ENCODE data around the gene TMEM273. TPM values are rescaled to one million over a fixed set of nuclear protein-coding genes. Genes with fewer than 3 reads are reported as not detected.

The TMEM273 gene
- total RNA-seq, 1 experiment from 2014 or later: not detected

DNA sequence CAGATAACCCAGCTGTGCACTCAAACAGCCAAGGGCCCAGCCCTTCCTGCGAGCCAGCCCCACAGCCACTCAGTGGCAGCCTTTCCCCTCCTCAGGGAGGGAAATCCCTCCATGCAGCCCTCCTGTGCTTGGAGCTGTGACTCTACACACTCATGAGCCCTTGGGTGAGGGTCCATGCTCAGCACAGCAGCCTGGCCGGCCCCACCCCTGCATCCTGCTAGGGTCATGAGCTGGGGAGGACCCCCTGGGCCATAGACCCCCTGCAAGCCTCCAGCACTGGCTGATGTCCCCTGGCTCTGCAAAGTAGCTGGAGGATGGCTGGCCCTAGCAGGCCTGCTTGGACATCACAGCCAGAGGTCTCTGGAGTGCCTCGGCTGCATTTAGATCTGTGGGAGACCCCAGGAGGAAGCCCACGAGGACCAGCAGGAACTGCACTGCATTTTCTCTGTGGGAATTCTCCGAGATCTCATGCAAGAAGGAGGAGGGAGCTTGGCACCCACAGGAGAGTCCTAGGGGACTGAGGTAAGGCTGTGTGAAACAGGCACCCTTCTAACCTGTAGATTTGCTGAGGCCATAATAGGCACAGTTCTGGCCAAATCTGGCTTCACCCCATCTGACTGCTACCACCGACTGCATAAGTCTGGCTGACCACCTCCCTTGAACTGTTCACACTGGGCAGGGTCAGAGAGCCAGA, 17.4 kb downstream of the TMEM273 start:
- in situ Hi-C loops (cut with HindIII; ENCODE audit: low pct_unique_long_range_greater_than_20kb, low sequenced_read_pairs): no loop called here

DNA sequence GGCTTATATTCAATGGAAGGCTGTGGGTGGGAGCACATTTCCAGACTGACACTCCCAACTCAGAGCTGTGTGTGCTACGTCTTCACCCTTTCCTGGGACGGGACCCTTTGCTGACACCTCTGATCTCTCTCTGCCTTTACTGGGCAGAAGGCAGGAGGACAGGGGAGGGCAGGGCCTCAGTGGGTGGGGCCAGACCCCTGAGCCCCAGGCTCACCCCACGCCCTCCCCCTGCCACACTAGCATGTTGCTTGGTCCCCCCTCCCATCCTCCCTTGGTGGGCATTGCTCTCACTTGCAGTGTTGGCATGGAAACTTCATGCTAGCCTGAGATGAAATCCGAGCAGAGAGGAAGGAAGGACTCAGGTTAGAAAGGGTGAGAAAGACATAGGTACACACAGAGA, 18.4 kb downstream of the TMEM273 start:
- no peak for DNase-seq (ENCODE audit: low read depth, low spot score)
- in situ Hi-C loops (cut with HindIII; ENCODE audit: low pct_unique_long_range_greater_than_20kb, low sequenced_read_pairs): no loop called here

More for the DNA sequence above, 17.4 kb downstream of the TMEM273 start:
- DNase-seq (ENCODE audit: low read depth, low spot score): no peak

DNA sequence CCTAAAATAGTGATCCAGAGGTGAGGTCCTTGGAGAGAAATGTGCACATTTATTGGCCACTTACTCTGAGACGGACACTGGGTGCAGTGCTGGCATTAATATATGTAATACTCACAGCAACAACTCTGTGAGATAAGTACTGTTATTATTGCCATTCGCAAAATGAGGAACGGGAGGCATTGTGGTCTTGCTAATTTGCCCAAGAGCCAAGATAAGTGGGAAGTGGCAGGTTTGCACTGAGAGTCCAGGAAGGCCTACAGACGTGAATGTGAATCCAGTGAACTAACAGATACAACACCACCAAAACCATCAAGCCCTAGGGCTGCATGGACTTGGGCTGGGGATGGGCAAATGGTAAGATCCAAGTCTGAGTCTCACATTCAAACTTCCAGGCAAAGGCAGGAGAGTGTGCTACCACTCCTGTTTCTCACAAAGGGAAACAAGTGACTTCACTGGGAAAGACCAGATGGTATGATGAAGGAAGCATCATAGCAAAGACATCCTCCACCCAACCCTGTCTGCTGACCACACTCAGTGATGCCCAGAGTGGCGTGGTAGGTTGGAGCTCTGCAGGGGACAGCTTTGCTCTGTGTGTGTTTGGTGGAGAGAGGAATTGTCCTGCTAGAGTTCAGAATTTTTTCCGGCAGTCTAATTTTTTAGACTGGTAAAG, 19.2 kb downstream of the TMEM273 start:
- in situ Hi-C loops (cut with HindIII; ENCODE audit: low pct_unique_long_range_greater_than_20kb, low sequenced_read_pairs): no loop called here
- DNase-seq (ENCODE audit: low read depth, low spot score): no peak

DNA sequence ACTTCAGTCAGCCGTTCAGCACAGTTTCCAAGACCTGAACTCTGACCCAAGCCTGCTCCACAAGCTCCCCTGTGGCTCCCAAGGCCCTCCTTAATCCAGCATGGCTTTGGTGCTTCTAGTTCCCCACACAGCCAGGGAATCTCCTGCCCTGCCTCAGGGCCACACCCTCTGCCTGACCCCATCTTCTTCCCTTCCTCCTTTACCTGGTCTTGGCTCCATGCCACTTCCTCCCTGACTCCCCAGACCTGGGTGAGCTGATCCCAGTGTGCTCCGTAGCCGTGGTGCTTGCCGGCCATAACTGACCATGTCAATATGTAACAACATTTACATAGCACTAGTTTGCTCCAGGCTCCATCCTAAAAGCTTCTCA, 20.0 kb downstream of the TMEM273 start:
- in situ Hi-C loops (cut with HindIII; ENCODE audit: low pct_unique_long_range_greater_than_20kb, low sequenced_read_pairs): no loop called here
- DNase-seq (ENCODE audit: low read depth, low spot score): no peak

DNA sequence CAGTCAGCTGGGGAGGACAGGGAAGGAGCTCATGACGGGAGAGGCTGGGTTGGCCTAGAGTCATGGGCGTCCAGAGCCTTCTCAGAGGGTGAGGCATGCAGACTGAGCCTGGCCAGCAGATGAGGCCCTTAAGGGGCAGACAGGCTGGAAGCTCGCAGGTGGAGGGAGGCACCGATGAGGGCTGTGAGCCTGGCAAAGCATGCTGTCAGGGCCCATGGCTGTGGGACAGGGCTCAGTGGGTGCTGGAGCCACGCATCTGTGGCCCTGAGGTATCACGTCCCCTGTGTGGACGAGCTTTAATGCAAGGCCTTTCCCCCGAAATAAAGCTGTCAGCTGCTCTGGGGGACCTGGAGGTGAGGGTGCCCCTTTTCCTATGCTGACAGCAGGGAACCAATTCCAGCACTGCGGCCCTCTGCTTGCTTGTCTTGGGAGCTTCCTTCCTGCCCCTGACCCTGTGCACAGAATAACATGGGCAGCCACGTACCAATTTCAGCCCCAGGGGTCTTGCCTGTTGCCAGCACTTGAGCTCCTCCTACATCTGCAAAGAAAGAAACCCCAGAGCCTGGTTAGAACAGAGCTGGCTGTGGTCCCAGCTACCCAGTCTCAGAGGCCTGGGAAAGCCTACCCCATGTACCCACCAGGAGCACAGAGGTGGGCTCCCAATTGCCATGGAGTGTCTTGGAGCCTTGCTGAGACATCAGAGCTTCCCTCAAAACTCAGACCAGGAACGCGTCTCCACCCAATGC, 20.6 kb downstream of the TMEM273 start:
- in situ Hi-C loops (cut with HindIII; ENCODE audit: low pct_unique_long_range_greater_than_20kb, low sequenced_read_pairs): no loop called here
- no peak for DNase-seq (ENCODE audit: low read depth, low spot score)

DNA sequence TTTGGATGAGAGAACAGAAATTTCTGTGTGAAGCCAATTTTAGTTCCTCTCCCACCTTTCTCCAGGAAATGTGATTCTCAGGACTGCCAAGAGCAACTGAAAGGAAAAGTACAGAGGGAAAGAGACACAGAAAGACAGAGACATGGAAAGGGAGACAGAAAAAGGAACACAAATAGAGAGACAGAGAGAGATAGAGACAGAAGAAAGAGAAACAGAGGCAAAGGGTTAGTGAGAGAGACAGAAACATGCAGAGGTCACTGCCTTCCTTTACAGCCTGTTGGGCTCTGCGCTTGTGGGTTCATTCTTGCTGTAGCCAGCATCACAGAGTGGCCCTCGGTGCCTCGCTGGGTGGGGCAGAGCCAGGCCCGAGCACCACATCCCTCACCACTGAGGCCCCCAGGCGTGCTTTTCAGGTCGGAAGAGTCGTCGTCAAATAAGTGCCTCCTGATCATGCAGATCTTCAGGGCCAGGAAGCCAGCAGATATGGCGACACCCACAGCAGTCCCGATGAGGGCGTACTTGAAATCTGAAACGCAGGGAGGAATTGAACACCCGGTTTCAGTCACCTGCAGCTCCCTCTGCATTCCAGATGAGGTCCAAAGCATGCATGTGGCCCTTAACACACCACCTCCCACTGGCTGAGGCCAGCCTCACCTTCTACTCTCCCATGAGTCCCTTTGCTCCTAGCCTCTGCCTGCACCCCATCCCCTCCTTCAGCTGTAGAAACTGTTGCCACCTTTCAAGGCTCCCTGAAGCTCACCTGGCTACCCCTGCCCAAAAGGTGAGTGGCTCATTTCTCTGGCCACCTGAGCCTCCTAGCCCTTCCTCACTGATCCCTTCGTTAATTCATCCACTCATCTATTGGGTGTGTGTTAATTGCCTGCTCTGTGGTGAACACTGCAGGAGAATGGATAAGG, 21.4 kb downstream of the TMEM273 start:
- in situ Hi-C loops (cut with HindIII; ENCODE audit: low pct_unique_long_range_greater_than_20kb, low sequenced_read_pairs): no loop called here
- no peak for DNase-seq (ENCODE audit: low read depth, low spot score)

DNA sequence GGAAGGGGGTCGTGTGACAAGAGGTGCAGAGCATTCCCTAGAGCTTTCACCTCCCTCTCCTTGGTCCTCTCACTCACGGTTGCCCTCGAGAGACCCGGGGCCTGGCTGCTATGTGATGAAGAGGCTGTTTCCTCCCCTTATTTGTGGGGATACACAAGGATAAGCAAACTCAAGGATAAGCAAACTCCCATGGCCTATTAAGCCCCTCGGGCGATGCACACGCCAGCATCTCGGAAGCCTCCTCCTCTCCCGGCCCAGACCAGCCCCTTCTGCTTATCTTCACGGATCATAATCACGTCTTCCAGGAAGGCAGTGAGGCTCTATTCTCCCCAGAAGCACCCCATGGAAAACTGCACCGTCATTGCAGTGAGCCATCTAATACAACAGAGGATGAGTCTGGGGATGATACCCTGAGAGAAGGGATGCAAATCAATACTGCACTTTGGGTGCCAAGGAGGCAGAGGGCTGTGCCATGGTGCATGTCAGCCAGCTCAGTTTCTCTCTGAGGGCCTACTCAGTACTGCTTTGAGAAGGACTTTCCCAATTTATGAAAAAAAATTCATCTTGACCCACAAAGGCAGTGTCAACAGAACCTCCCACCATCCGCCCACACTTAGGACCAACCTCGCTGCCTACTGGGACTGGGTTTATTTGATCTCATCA, 22.2 kb downstream of the TMEM273 start:
- no peak for DNase-seq (ENCODE audit: low read depth, low spot score)
- in situ Hi-C loops (cut with HindIII; ENCODE audit: low pct_unique_long_range_greater_than_20kb, low sequenced_read_pairs): no loop called here

DNA sequence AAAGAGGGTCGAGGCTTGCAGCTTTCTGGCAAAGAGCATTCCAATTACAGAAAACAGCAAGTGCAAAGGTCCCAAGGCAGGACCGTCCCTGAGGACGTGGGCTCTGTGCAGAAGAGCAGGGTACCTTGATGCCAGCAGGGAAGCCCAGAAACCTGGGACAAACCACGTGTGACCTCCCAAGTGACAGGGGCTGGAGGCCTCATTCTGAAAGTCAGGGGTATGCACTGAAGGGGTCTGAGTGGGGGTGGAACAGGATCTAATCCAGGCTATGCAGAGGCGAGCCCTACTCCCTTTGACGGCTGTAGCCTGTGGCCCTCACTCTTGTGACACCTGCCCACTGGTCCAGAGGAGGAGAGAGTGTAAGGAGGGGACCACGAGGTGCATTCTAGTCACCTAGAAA, 22.9 kb downstream of the TMEM273 start:
- in situ Hi-C loops (cut with HindIII; ENCODE audit: low pct_unique_long_range_greater_than_20kb, low sequenced_read_pairs): no loop called here
- no peak for DNase-seq (ENCODE audit: low read depth, low spot score)

DNA sequence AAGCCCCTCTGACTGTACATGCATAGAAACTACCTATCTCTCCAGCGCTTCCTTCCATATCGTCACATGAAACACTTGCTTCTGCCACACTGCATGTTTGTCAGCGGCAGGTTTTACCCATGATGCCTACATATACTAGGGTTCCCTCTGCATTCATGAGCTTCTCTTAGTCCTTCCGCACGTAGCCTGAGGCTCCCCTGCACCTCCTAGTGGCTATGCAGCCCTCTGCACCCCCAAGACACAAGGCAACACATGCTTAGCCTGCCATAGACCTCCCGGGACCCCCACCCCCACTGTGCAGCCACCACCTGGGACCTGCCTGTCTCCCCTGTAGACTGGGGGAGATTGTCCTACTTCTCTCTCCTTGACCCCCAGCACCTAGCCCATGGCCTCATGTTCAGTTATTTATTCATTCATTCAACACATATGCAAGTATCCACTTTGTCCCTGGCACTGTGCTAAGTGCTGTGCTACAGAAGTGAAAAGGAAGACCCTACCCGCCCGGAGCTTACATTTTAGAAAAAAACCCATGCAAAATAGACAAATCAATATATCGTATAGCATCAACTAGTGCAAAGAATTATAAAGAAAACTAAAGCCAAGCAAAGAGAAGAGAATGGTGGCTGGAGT, 23.5 kb downstream of the TMEM273 start:
- in situ Hi-C loops (cut with HindIII; ENCODE audit: low pct_unique_long_range_greater_than_20kb, low sequenced_read_pairs): no loop called here
- peak; percentile 54 for DNase-seq (ENCODE audit: low read depth, low spot score)

DNA sequence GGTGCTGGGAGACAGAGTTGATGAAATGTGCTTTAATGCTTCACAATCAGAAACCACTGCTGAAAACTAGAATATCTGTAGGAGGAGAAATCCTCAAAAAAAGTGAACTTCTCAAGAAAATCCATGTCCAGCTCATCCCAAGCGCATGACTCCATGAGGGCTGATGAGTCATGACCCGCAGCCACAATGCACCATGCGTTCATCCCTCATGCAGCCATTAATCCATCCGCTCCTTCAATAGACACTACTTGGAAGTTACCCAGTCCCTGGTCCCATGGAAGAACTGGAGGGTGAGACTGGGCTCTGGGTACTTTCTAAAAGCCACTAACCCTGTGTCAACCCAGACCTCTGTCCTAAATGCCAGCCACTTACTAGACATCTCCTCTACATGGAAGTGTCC, 24.4 kb downstream of the TMEM273 start:
- in situ Hi-C loops (cut with HindIII; ENCODE audit: low pct_unique_long_range_greater_than_20kb, low sequenced_read_pairs): no loop called here
- DNase-seq (ENCODE audit: low read depth, low spot score): no peak

DNA sequence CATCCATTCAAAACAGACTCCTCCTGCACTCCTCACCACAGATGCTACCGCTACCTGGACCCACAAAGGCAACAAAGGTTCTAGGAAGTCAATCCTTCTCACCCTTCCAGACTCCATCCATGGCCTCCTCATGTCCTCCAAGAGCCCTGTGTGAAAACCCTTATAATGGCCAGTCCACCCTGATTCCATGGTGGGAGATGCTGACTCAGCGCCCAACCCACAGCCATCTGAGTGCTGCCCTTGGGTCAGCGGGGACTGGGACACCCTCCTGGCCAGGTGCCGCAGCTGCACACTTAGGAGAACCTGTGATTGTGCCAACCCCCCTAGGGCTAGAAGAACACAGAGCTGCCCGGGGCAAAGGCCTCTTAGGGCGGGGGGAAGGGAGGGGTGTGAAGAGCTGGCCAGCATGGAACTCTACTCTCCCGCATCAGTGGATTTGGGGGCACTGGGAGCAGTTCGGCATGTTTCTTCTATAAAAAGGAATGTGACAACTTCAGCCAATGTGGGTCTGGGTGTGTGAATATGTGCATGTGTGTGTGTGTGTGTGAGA, 25.4 kb downstream of the TMEM273 start:
- no peak for DNase-seq (ENCODE audit: low read depth, low spot score)
- in situ Hi-C loops (cut with HindIII; ENCODE audit: low pct_unique_long_range_greater_than_20kb, low sequenced_read_pairs): no loop called here

DNA sequence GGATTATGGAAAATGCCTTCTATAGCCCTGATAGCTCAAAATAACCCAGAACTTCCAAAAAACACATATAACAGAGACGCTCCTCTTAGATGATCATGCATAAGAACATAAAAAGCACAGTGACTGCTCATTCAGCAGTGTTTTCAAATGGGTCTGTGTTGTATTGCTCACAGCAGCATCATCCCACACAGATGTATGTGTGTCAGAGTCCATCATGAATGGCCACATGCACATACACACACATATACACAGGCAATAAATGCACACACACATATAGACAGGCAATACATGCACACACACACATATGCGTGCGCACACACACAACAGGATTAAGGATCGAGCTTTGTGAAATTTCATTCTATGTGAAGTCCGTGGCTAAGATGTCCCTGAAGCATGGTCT, 26.1 kb downstream of the TMEM273 start:
- in situ Hi-C loops (cut with HindIII; ENCODE audit: low pct_unique_long_range_greater_than_20kb, low sequenced_read_pairs): no loop called here
- DNase-seq (ENCODE audit: low read depth, low spot score): no peak

DNA sequence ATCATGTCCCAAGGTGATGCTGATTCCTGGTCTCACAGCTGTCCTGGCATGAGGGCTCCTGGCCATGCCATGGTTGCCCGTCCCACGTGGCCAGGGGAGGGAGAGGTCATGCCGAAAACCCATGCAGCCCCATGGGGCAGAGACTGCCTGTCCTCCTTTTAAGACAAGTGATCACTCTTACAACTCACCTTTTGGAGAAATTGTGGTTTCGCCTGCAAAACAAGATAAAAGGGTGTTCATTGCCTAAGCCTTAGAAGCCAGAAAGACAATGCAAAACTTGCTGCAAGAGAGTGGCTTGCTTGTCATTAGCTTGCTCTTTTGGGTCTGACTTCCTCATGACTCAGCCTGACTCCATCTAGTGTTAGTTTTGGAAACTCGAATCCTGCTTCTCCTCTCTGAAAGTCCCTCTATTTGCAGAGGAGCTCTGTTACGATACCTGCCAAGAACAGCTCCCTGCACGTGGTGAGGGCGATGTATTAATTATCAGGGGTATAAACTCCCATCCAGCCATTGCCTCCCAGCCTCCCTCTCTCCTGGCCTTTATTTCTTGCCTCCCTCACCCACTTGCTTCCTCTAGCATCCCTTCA, 26.7 kb downstream of the TMEM273 start:
- peak; percentile 45 for DNase-seq (ENCODE audit: low read depth, low spot score)
- in situ Hi-C loops (cut with HindIII; ENCODE audit: low pct_unique_long_range_greater_than_20kb, low sequenced_read_pairs): no loop called here

DNA sequence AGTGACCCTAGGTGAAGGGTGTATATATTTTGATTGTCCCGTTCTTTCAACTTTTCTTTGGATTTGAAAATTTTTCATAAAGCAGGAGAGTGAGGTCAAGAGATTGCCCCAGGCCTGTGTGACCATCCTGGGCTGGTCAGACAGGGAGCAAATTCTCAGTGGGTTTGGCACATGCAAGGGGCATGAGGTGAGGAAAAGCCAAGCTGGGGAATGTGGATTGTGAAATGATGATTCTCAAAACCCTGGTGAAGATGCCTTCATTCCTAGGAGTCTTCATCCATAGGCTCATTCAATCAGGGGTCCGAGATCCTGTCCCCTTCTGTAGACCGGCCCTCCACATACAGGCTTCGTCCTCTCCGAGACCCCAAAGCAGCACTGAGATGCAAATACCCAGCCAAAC, 27.4 kb downstream of the TMEM273 start:
- DNase-seq (ENCODE audit: low read depth, low spot score): no peak
- in situ Hi-C loops (cut with HindIII; ENCODE audit: low pct_unique_long_range_greater_than_20kb, low sequenced_read_pairs): no loop called here

DNA sequence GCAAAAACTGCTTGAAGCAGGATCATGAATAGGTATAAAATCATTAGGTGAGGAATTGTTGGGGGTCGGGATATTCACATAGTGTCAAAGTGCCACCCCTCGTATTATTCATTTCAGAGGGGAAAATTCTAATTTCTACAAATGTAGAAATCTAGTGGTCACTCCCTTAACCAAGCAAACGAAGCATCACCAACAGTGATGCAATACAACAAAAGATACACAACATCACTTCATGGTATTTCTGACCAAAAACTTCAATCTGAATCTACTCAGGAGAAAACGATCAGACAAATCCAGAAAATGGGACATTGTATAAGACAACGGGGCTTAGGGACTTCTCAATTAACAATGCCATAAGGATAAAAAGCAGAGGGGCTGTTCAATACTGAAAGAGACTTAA, 28.1 kb downstream of the TMEM273 start:
- in situ Hi-C loops (cut with HindIII; ENCODE audit: low pct_unique_long_range_greater_than_20kb, low sequenced_read_pairs): no loop called here
- DNase-seq (ENCODE audit: low read depth, low spot score): no peak

DNA sequence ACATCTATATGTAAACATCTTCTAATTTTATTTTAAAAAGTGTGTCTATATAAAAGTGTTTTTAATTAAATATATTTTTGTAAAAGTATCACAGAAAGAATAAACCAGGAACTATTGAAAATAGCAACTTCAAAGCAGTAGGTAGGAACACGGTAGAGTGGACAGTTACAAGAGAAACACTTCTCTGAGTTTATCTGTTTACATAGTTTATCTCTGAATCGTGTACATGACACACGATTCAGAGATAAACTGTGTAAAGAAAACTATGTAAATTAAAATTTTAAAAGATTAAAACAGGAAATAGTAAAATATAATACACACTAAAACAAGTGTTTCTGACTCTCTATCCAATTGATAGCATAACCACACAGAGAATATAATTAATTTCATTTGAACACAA, 29.3 kb downstream of the TMEM273 start:
- DNase-seq (ENCODE audit: low read depth, low spot score): no peak
- in situ Hi-C loops (cut with HindIII; ENCODE audit: low pct_unique_long_range_greater_than_20kb, low sequenced_read_pairs): no loop called here
